NCI-H1694 treated with DMSO at 0.1 percent for 48 hours (cell line): ENCODE results near the gene CDC42EP3.

Experiments used
- DNase-seq: peaks from one replicate; lab custom pipeline; 2025; lab: John Stamatoyannopoulos, UW

The CDC42EP3 gene

DNA sequence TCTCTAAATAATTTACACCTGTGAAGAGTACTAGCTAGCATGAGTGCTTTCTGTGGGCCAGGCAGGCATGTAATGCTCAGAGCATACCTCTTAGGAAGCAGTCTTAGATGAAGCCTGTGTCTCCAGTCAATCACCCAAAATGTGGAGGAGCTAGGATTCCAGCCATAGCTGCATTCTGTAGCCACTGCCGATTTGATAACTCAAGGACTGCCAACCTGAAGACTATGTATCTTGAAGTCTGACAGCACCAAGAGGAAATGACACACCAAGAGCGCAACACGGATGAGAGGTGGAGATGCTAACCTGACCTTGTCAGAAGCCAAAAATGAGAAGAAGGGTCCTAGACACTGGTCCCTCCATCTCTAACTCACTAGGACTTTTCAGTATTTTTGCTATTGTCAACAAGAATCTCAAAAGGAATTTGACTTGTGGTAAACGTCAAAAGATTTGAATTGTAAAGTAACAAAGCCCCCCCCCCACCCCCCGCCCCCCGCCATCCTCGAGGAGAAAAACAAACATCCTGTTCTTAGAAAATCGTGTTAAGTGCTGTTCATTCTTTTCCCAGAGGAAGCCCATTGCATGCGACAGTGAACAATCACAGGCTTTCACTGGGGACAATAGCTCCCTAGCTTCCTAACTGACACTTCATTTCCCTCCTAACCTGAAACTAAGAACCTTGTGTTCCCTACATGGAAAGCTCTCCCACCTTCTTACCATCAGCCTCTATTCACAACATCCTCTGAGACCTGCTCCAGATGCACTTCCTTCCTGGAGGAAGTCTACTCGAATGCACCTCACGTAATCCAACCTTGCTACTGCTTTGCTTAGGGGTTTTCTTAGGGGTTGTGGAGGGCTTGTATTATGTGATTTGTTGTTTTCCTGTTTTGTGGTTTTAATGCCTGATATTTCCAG, 14.7 kb downstream of the CDC42EP3 start:
- DNase-seq: no peak

DNA sequence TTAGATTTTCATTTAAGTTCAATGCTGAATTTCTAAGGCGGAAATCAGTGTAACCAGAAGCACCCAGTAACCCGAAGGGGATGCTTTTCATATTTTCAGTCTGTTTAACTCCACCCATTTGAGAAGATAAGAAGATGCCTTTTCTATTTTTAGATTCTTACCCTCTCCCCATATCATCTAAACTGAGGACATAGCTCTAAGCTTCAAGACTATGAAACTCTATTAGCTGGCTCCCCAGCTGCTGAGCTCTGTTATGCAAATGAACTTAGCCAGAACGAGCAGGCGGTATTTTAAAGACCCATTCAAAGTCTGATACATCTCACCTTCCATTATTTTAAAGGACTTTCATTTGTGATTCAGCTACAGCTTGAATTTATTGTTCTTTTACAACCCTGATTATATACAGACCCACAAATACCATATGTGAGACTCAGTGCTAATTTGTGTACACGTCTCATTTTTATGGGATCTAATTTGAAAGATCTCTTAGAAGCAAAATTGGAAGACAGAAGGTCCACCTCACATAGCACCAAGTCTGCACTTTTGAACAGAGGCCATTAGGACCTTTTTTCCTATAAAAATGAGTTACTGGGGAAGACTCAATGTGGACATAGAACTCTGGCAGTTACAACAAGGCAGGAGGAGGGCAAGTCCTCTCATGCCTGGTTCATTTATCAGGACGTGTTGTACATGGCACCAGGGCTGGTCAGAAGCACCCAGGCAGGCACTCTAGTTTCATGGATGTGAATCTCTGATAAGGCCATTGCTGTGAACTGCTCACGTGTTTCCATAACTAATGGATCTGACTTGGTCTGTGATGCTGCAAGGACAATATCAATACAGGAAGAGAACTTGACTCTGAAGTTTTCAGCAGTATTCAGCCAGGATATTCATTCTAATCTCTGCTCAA, 16.3 kb downstream of the CDC42EP3 start:
- no peak for DNase-seq

DNA sequence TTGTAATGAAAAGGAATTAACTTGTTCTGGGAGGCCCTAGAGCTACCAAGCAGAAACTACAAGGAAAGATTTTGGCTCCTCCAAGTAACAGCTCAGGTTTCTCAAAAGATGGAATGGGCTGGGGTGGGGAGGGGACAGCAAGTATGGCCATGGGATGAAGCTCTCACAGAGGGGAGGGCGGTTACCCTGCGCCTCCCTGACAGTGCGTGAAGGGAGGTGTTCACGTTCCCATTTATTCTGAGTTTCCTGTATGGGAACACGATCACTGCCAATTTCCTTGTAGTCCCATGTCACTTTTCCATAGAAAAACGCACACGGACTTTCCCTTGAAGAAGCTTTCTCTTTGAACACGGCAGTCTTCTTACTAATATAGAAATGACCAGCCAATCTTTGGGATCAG, 17.0 kb downstream of the CDC42EP3 start:
- DNase-seq: no peak

DNA sequence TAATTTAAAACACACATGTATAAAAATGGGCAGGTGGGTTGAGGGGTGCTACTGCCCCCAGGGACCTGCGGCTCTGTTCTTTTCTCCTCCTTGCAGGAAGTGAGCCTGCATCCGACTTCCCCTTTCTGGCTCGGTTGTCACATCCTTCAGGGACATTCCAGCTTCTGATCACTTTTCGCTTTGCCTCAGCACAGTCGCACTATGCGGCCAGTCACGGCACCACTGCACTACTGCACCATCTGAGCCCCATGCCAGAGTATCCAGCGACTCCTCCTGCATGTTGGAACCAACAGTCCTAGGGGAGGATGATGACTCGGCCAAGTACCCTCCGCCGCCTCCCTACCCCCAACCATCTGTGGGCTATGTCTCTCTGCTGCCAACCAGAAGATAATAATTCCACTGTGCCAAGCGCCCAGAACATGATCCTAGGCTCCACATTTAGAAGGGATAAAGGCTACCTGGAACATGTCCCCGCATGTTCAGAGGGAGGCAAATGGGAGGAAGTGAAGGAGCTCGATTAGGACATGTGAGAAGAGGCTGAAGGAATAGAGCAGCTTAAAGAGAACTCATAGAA, 17.6 kb downstream of the CDC42EP3 start:
- DNase-seq: peak; percentile 31

DNA sequence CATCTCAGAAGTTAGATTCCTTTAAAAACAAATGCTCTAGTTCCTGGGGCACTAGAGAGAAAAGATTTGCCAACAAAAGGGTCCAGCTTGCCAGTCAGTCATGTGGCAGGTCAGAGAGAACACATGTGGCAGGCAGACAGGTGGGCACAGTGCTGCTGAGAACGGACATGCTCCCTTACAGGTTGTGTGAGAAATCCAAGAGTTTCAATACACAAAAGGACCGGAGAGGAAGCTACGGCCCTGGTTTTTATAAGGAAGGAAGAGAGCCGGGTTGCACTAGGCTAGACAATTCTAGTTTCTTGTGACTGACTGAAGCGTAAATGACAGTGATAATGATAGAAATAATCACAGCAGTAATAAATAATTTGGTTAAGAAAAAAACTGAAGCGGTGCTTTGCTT, 18.3 kb downstream of the CDC42EP3 start:
- DNase-seq: no peak

DNA sequence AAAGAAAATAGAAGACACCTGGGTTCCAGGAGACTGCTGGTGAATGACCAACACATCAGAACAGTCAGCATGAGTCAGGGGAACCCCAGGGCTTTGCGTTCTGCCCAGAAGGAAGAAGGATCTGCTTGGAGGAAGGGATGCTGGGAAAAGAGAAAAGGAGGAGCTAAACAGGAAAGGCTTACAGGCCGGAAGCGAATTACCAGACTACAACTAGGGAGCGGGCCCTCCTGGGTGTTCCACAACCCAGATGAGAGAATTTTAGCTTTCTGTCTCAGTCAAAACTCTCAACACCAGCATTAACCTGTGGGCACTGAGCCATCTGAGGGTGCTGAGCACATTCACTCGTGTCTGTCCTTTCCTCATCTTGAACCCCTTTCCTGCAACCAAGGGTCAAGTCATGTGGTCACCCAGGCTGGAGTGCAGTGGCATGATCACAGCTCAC, 19.2 kb downstream of the CDC42EP3 start:
- DNase-seq: no peak

DNA sequence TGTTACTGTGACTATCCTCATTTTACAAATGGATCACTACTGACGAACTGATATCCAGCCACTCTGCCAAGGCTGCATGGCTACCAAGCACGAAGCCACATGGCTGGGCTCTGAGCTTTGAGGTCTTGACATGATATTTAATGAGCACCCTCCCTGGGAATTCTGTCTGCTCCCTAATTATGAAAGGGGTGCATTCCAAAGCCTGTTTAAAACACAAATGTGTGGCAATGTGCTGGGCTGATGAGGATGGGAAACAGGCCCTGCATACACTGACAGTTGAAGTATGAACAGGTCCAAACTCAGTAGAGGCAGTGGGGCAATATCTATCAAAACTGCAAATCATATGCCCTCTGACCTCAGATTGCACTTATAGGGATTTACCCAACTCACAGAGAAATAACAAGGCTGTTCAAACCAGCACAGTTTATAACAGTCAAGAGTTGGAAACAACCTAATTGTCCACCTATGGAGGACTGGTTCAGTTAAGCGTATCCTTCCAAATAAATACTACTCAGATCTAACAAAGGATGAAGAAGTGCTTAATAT, 20.8 kb downstream of the CDC42EP3 start:
- DNase-seq: no peak

DNA sequence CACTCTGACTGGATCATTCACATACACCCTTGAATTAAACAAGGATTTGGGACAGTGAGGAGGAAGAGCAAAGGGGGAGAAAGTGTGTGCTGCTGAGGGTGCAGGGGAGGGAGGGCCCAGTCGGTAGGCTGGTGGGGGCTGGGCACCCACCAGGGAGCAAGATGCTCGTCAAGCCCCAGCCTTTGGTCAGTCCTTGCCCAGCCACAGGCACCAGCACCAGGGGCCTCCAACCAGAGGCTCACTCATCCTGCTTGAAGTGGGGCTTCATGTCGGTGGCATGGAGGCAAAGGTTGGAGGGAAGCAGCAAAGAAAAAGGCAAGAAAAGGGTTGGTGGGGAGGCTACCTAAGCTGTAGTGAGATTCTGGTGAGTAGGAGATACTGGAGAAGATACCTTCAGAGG, 21.9 kb downstream of the CDC42EP3 start:
- no peak for DNase-seq

DNA sequence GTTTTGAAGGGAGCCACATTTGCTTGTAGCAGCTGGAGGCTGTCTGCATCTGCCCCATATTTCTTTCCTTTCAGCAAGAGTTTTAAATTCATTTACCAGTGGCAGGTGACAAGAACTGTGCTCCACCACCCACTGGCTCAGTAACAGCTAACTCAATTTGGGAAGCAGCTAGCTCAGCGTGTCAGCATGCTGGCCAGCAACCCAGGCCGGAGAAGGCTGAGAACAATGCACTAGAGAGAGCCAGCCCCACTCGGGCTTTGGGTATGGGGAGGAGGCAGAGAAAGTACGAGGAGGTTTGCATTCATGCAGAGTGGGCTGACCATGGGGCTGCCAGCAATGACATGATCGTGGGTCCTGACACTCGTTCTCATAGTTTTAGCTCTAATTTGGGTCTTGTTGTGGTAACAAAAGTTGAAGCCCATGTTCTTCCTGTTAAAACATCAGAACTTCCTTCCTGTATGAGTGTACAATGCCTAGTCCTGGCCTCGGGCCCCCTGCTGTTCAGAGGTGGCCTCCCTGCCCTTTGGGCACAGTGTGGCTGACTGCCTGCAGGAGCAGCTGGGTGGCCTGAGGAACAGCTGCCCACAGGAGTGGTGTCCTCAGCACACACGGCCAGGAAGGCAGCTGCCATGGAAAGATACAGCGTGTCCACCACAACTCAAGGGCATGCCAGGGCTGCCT, 23.0 kb downstream of the CDC42EP3 start:
- no peak for DNase-seq

DNA sequence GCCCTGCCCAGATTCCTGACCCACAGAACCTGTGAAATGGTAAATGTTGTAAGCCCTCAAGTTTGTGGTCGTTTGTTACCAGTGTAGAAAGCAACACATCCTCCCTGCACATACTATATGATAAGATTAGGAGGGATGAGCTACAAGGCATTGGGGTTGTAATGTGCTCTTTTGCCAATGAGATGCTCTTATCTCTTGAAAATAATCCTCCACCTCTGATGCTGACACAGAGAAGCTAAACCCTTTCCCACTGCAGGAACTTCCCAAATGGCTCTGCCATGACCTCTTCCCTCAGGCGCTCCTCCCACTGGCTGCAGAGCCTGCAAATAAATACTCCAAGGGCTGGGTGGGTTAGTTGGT, 23.5 kb downstream of the CDC42EP3 start:
- DNase-seq: no peak

DNA sequence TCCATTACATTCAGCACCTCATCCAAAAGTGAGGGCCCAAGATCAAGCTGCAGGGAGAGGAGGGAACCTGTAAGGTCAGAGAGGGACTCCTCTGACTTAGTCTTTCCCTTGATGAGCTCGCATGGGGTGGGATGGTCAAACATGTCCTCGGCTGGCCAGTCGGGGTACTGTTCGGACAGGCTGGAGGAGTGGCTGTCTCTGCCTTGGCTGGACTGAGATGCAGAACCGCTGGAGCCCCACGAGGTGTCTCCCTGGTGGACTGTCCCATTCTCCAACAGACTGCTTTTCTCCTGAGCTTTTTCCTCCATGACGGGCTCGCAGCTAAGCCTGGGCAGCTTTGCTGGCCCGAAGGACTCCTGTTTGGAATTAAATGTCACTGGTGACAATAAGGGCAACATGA, 25.6 kb downstream of the CDC42EP3 start:
- DNase-seq: no peak

DNA sequence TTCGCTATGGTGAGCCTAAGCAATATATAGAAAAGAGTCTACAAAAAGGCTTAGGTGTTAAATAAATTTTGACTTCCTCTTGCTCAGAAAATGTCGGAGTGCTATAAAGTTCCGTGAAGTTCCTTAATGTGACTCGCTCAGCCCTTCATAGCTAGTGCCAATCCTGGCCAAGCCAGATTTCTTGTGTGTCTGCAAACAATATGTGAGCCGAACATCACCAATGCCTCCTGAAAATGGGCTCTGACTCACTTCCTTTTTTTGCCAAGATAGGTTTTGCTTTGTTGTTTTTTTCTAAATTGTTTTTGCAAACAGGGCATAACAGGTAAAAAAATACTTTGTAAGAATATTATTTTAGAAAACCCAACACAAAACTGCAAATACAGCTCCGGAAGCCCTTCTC, 26.1 kb downstream of the CDC42EP3 start:
- DNase-seq: no peak

DNA sequence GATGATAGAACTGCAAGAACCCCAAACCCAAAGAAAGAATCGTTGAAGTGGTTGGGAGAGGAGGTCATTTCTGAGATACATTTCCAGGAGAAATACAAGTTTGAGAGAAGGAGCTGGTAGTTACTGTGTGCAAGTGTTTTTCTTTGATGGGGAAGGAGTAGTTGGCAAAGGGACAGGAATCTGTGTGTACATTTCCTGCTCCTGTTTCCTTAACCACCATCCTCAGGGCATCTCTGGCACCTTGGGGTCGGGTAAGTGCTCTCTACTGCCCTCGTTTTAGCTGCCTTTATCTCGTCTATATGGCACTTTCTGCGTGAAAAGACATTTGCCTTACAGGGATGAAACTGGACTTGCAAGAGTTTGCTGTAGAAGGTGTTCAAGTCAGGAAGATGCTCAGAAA, 27.3 kb downstream of the CDC42EP3 start:
- DNase-seq: no peak

DNA sequence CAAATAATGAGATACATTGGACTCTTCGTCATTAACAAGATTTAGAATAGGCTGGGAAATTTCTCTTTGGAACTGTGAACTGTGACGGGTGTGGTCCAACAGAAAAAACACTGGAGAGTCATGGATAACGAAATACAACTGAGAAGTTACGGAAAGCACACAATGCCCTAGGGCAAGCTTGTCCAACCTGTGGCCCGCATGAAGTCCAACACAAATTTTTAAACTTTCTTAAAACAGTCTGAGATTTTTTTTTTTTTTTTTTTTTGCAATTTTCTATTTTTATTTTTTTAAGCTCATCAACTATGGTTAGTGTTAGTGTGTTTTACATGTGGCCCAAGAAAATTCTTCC, 27.7 kb downstream of the CDC42EP3 start:
- no peak for DNase-seq

DNA sequence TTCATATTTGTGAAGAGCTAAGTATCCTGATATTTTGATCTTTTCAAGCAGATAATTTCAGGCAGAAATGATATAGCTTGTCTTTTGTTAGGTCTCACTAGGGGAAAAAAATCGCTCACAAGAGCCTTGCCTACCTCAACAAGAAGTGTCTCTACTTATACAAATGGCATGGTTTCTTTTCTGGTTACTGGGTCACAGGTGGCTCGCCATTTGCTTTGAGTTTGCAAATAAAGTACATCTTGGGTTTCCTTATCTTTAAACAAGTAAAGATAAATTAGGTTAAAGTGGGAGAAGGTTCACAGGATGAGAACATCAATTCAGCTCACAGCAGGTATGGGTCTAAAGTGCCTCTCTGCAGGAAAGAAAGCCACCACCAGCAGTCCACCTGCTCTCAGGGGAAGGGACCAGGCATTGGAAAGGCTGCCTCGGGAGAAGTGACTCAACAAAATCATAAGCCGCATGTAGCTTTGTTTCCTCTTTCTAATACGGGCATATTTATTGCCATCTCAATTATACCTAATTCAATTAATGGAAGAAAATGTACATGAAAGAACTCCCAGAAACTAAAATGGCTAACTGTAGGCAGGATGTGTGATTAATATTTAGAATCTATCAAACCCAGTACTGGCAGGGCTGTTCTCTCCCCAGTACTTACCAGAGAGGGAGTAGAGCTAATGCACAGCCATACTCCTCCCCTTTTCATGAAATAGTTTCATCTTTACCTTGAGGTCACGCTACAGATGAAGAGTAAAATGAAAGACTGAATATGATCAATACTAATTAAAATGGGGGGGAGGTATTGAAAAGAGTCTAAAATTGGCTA, 28.3 kb downstream of the CDC42EP3 start:
- DNase-seq: no peak

DNA sequence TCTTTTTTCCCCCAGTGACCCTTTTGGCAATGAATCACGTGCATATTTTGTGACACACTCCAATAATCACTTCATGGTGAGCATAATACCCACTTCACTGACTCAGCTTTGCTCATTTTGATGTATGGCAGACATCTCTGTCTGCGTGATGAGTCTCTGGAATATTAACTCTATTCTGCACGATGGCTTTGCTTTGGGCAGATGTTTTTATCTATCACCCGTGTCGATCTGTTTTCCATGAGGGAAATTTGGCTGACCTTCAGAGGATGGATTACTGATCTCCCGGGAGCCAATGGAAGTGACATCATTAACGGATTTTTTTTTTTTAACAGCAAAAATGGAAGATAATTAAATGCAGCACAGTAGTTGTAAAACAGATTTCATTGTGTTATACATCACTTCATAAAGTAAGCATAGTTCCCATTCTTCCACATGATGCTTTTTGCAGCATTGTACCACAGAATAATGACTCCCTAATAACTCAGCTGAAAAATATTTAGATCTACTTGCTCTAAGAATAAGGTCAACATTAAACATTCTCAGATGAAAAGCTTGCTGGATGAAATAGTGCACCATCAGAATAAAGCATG, 29.8 kb downstream of the CDC42EP3 start:
- no peak for DNase-seq

DNA sequence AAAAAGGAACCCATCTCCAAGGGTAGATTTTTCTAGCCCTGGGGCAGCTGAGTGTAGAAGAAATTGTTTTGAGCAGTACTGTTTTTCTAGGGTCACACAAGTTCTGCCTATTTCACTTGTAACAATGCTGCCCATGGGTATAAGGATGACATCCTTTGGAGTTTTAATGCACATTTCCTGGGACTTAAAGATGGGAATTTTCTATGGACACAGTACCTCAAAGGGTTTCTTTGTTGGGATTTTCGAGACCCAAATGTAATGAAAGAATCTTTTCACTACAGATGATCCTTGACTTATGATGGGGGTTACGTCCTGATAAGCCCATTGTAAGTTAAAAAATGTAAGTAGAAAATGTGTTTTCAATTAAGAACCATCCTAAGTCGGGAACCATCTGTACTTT, 31.8 kb downstream of the CDC42EP3 start:
- DNase-seq: no peak

DNA sequence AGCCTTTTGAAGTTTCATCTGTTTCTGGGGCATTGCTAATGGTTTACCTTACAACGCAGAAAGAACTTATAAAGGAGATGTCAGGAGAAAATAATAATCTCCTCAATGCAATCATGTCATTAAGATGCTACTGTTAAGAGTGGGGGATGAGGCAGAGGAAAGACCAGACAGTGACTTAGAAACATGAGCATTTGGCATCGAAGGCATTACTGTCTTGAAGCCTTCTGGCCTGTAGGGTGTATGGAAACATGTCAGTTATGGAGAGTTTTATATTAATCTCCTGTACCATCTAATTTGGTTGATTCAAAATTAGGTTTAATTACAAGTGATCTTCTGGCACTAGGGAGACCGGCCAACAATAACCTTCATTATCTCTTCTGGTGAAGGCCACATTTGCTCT, 32.5 kb downstream of the CDC42EP3 start:
- DNase-seq: no peak

DNA sequence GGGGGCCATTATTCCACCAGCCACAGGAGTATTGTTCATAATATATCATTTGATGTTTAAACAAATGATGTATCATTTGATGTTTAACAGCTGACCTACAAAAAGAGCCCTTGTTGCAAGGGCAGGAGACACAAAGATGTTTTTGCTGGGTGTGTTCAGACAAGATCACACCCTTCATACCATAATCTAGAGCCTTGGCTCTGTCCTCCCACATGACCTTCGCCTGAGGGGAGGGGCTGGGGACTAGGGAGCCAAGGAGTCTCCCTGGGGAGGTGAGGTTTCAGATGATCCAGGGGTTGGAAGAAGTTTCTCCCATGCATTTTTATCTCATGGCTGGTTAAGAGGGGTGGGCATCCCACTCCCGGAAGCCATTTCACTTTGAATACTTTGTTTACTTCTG, 33.5 kb downstream of the CDC42EP3 start:
- DNase-seq: no peak

DNA sequence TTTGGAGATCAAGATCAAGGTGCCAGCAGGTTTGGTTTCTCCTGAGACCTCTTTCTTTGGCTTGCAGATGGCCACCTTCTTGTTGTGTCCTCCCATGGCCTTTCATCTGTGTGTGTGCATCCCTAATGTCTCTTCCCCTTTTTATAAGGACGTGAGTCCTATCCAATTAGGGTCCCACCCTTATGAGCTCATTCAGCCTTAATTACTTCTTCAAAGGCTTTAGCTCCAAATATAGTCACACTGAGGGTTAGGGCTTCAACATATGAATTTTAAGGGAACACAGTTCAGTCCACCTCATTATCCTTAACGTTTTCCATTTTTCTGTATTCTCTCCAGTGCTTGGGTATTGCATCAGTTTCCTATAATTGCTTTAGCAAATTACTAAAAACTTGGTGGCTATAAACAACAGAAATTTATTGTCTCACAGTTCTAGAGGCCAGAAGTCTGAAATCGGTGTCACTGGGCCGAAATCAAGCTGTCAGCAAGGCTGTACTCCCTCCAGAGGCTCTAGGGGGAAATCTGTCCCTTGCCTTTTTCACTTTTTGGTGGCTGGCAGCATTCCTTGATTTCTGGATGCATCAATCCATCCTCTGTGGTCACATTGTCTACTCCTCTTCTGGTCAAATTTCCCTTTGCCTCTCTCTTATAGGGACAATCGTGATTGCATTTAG, 34.1 kb downstream of the CDC42EP3 start:
- no peak for DNase-seq
